ENCODE data around the gene NOL4.
"Not testable (repeated sequence)": the region's sequence is repeated elsewhere in the genome, so short reads cannot be mapped to it uniquely, and the experiment has no call there.

Gene NOL4, protein sequence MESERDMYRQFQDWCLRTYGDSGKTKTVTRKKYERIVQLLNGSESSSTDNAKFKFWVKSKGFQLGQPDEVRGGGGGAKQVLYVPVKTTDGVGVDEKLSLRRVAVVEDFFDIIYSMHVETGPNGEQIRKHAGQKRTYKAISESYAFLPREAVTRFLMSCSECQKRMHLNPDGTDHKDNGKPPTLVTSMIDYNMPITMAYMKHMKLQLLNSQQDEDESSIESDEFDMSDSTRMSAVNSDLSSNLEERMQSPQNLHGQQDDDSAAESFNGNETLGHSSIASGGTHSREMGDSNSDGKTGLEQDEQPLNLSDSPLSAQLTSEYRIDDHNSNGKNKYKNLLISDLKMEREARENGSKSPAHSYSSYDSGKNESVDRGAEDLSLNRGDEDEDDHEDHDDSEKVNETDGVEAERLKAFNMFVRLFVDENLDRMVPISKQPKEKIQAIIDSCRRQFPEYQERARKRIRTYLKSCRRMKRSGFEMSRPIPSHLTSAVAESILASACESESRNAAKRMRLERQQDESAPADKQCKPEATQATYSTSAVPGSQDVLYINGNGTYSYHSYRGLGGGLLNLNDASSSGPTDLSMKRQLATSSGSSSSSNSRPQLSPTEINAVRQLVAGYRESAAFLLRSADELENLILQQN

DNA sequence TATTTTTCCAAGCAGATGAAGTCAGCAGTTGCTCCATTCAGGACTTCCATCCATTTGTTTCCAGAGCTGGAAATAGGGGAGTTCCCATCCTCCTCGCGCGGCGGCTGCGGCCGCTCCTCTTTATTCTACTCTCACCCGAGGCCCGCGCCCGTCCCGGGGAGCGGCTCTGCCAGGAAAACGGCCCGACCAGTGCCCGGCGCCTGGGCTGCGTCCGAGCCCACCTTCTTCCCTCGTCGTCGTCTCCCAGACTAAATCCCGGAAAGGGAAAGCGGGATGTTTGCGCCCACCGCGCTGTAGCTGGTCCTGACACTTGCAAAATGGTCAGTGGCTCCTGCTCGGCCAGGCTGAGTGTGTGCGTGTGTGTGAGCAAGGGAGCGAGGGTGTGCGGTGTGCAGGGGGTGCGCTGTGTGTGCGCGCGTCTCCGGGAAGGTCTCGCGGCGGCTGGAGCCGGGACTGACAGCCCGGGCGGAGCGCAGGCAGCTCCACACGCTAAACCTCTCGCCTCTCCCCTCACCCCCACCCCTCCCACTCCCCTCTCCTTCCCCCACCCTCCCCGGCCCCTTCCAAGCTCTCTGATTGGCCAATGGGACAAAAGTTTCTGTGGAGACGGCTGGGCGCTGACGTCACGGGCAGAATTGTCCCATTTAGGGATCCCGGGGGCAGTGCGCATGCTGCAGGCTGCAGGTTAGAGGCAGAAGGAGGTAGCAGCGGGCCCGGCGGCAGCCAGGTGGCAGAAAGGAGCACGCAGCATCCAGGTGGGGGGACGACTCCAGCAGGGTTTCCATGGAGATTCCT, at the start of gene NOL4:
TSS of gene NOL4 (minus strand) at position 491 of the 795 bp plus-strand sequence. CDS start 1,660 bp downstream, outside the sequence.
- Mint-ChIP-seq H3K27ac (no peak within 1 kb of the TSS), H3K4me1 (ENCODE audit: low read depth) (no peaks in the 10 kb centered on the region), H3K9me3 (no peaks in the 10 kb centered on the region), H3K36me3 (ENCODE audit: low read depth) (no peaks in the 10 kb centered on the region), H3K4me3 (no peak within 1 kb of the TSS), H3K27me3 (ENCODE audit: low read depth) (peaks cover 51% of the 10 kb centered on the region)

DNA sequence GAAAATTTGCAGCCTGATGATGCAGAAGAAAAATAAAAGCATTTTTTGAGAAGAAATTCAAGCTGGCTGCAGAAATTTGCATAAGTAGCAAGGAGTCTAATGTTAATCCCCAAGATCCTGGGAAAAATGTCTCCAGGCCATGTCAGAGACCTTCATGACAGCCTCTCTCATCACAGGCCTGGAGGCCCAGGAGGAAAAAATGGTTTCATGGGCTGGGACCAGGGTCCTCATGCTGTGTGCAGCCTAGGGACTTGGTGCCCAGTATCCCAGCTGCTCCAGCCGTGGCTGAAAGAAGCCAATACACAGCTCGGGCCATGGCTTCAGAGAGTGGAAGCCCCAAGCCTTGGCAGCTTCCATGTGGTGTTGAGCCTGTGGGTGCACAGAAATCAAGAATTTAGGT, 41.3 kb upstream of the NOL4 start:
- not testable (repeated sequence) for H3K36me3 Mint-ChIP-seq (ENCODE audit: low read depth); H3K27ac Mint-ChIP-seq; H3K27me3 Mint-ChIP-seq (ENCODE audit: low read depth); H3K4me1 Mint-ChIP-seq (ENCODE audit: low read depth); H3K4me3 Mint-ChIP-seq
- H3K9me3 Mint-ChIP-seq: peaks cover 17% of the 10 kb centered on the region

DNA sequence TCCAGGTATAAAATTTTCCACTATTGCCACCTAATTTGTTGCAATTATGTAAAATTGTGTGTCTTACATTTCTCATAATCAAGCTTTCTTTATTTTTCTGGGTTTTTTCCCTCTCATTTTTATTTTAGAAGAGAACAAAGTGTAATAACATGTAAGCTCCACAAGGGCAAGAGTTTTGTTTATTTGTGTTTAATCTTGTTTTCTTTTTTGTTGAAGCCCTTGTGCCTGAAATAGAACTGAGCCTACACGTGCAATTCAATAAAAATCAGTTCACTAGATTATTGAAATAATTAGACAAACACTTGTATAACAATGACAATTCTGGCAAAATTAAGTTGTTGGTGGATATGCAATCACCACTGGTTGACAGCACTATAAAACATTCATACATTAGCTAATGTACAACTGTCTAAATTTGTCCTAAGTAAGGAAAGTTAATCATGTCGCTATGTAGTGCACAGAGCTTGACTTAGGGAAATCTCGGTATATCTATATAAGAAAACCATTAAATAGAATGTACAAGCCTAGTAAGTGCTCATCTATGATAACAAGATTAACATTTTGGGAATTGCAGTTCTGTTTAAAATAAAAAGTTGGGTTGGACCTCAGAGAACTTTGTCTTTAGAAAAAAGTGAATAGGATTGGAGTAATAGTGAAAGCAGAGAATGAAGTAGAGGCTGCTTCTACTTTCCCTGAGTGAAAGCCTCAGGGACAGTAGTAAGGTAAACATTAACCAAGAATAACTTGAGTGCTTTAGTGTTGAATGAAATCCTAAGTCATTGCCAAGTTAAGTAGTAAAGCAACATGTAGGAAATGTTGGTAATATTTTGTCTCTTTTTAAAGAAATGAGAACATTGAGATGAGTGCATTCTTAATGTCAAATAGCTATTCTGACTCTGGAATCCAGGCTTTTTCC, 37.4 kb upstream of the NOL4 start:
- Mint-ChIP-seq H3K27me3 (ENCODE audit: low read depth) (no peaks in the 10 kb centered on the region), H3K36me3 (ENCODE audit: low read depth) (no peaks in the 10 kb centered on the region), H3K9me3 (peaks cover 25% of the 10 kb centered on the region), H3K27ac (no peak overlapping the region), H3K4me1 (ENCODE audit: low read depth) (no peaks in the 10 kb centered on the region), H3K4me3 (no peak overlapping the region)

DNA sequence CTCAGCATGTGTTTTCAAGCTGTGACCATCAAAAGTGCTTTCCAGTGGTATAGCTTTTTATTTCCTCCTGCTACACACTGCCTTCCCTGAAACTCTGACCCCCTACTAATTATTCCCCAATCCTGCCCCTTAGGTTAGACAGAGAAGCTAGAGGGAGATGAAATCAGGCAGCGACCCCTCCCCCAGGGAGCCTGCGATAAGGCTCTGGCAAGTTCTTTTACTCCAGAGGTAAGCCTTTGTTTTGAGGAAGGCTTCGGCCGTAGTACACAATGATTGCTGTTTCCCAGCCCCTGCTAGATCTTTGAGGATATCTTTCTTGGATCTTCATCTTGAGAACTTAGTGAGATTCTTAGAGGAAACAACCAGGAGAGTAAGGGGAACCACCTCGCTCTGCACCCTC, 33.5 kb upstream of the NOL4 start:
- Mint-ChIP-seq H3K36me3 (ENCODE audit: low read depth) (no peaks in the 10 kb centered on the region), H3K9me3 (peaks cover 16% of the 10 kb centered on the region), H3K4me3 (no peak overlapping the region), H3K4me1 (ENCODE audit: low read depth) (no peaks in the 10 kb centered on the region), H3K27me3 (ENCODE audit: low read depth) (no peaks in the 10 kb centered on the region), H3K27ac (no peak overlapping the region)

DNA sequence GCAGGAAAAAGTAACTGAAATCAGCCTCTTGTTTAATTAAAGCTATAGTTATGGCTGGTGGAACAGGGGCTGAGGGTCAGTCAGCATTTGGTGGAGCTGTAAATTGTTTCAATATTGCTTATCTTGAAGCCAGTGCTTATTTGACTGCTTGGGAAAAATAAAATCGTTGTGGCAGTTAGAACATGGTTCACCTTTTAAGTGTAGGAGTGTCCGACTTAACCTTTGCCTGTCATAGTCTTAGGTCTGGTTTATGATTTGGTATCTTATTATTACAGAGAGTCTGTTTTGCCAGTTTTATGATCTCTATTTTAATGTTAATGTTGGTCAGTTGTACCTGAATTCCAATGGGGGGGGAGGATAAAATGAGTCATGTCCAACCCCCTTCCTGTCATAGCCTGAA, 27.2 kb upstream of the NOL4 start:
- no peaks in the 10 kb centered on the region for H3K27me3 Mint-ChIP-seq (ENCODE audit: low read depth)
- H3K4me3 Mint-ChIP-seq: no peak overlapping the region
- H3K9me3 Mint-ChIP-seq: peaks cover 8% of the 10 kb centered on the region
- no peaks in the 10 kb centered on the region for H3K4me1 Mint-ChIP-seq (ENCODE audit: low read depth)
- H3K36me3 Mint-ChIP-seq (ENCODE audit: low read depth): no peaks in the 10 kb centered on the region
- H3K27ac Mint-ChIP-seq: no peak overlapping the region

DNA sequence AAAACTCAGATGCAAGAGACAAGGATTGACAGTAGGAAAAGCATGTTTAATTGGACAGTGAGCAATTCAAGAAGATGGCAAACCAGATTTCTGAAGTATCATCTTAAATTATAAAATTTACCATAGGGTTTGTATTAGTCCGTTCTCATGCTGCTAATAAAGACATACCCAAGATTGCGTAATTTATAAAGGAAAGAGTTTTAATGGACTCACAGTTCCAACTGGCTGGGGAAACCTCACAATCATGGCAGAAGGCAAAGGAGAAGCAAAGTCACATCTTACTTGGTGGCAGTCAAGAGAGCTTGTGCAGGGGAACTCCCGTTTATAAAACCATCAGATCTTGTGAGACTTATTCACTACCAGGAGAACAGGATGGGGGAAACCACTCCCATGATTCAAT, 24.0 kb upstream of the NOL4 start:
- H3K4me1 Mint-ChIP-seq (ENCODE audit: low read depth): no peaks in the 10 kb centered on the region
- H3K4me3 Mint-ChIP-seq: no peak overlapping the region
- no peaks in the 10 kb centered on the region for H3K27me3 Mint-ChIP-seq (ENCODE audit: low read depth)
- H3K36me3 Mint-ChIP-seq (ENCODE audit: low read depth): no peaks in the 10 kb centered on the region
- H3K27ac Mint-ChIP-seq: no peak overlapping the region
- H3K9me3 Mint-ChIP-seq: peaks cover 19% of the 10 kb centered on the region

DNA sequence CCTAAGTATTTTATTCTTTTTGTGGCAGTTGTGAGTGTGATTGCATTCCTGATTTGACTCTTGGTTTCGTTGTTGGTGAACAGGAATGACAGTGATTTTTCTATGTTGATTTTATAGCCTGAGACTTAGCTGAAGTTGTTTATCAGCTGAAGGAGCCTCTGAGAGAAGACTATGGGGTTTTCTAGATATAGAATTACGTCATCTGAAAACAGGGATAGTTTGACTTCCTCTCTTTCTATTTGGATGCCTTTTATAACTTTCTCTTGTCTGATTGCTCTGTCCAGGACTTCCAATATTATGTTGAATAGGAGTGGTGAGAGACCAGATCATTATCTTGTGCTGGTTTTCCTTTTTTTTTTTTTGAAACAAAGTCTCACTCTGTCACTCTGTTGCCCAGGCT, 18.0 kb upstream of the NOL4 start:
- Mint-ChIP-seq H3K4me1 (ENCODE audit: low read depth) (no peaks in the 10 kb centered on the region), H3K9me3 (peaks cover 24% of the 10 kb centered on the region), H3K36me3 (ENCODE audit: low read depth) (no peaks in the 10 kb centered on the region), H3K27me3 (ENCODE audit: low read depth) (no peaks in the 10 kb centered on the region), H3K4me3 (no peak overlapping the region), H3K27ac (no peak overlapping the region)

DNA sequence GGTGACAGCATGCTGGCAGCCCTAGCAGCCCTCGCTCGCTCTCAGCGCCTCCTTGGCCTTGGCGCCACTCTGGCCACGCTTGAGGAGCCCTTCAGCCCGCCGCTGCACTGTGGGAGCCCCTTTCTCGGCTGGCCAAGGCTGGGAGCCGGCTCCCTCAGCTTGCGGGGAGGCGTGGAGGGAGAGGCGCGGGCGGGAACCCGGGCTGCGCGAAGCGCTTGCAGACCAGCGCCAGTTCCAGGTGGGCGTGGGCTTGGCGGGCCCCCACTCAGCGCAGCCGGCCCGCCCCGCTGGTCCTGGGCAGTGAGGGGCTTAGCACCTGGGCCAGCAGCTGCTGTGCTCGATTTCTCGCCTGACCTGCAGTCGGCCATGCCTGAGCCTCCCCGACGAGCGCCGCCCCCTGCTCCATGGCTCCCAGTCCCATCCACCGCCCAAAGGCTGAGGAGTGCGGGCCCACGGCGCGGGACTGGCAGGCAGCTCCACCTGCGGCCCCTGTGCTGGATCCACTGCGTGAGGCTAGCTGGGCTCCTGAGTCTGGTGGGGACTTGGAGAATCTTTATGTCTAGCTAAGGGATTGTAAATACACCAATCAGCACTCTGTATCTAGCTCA, 9.2 kb upstream of the NOL4 start:
- not testable (repeated sequence) for H3K36me3 Mint-ChIP-seq (ENCODE audit: low read depth)

DNA sequence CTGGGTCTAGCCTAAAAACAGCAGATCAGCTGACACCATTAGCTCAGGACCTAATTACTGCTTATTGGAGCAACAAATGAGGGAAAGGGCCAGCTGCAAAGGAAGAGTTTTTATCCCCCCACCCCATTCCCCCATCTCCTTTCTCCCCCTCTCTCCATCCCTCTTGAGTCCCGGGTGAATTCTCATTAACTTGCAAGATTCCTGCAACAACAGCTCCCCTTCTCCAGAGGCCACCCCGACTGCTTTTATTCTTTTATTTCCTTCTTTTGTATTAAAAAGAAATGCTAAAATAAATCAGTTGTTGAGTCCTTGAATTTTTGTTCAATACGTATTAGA, 473 bp upstream of the NOL4 start:
- Mint-ChIP-seq H3K27me3 (ENCODE audit: low read depth) (peaks cover 45% of the 10 kb centered on the region), H3K4me3 (no peak overlapping the region), H3K27ac (no peak overlapping the region), H3K9me3 (no peaks in the 10 kb centered on the region), H3K4me1 (ENCODE audit: low read depth) (no peaks in the 10 kb centered on the region), H3K36me3 (ENCODE audit: low read depth) (no peaks in the 10 kb centered on the region)

More for the DNA sequence above, 9.2 kb upstream of the NOL4 start:
- H3K27ac Mint-ChIP-seq; H3K4me1 Mint-ChIP-seq (ENCODE audit: low read depth); H3K27me3 Mint-ChIP-seq (ENCODE audit: low read depth); H3K9me3 Mint-ChIP-seq; H3K4me3 Mint-ChIP-seq: not testable (repeated sequence)

DNA sequence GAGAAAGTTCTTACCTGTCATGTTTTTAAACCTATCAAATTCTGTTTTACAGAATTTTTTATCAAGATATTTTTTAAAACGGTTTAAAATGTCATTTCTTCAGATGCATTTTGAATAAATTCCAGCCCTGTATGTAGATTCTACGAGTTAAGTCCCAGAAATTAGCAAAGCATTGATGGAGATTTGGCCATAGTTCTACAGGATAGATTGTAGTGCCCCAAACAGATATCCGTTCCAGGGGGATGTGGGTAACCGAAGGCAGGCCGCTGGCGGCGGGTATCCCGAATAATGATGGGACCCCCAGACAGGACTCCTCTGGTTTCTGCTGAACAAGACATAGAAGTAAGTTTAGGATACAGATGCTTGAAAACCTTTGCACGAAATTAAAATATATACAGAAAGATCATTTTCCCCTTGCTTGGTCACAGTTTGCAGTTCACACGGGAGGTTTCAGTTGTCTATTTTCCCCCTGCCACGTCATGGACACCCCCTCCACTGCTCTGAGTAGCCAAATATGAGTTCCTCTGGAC, 755 bp downstream of the NOL4 start:
- H3K36me3 Mint-ChIP-seq (ENCODE audit: low read depth): no peaks in the 10 kb centered on the region
- no peaks in the 10 kb centered on the region for H3K9me3 Mint-ChIP-seq
- H3K4me3 Mint-ChIP-seq: no peak overlapping the region
- H3K27me3 Mint-ChIP-seq (ENCODE audit: low read depth): peaks cover 51% of the 10 kb centered on the region
- H3K27ac Mint-ChIP-seq: no peak overlapping the region
- H3K4me1 Mint-ChIP-seq (ENCODE audit: low read depth): no peaks in the 10 kb centered on the region

DNA sequence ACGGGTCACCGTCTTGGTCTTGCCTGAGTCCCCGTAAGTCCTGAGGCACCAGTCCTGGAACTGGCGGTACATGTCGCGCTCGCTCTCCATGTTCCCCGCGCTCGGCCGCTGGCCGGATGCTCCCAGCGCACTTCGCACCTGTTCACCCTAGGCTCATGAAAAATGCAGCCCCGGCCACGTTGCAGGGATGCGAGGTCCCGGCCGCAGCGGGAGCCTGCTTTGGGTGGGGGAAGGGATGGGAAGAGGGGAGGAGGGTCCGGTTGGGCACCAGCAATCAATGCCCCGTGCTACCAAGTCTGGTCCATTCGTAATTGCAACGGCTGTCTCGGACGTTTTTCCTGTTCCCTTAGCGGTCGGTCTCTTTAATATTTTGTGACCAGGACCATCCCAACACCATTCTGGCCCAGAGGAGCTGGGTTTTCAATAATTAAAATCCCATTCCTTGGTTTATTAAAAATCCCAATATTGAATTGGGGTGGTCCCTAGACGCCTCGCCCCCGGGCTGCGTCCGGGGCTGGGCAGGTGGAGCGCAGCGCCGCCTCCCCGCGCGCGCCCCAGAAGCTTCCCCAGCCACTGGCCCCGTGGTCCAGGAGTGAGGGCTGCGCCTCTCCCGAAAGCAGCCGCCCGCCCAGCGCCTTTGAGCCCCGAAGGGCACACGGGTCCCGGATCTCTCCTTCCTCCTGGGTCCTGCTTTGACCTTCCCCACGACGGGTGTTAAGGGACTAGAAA, 1.4 kb downstream of the NOL4 start:
- Mint-ChIP-seq H3K27ac (no peak overlapping the region), H3K4me3 (no peak overlapping the region), H3K36me3 (ENCODE audit: low read depth) (no peaks in the 10 kb centered on the region), H3K9me3 (no peaks in the 10 kb centered on the region), H3K27me3 (ENCODE audit: low read depth) (peaks cover 51% of the 10 kb centered on the region), H3K4me1 (ENCODE audit: low read depth) (no peaks in the 10 kb centered on the region)

DNA sequence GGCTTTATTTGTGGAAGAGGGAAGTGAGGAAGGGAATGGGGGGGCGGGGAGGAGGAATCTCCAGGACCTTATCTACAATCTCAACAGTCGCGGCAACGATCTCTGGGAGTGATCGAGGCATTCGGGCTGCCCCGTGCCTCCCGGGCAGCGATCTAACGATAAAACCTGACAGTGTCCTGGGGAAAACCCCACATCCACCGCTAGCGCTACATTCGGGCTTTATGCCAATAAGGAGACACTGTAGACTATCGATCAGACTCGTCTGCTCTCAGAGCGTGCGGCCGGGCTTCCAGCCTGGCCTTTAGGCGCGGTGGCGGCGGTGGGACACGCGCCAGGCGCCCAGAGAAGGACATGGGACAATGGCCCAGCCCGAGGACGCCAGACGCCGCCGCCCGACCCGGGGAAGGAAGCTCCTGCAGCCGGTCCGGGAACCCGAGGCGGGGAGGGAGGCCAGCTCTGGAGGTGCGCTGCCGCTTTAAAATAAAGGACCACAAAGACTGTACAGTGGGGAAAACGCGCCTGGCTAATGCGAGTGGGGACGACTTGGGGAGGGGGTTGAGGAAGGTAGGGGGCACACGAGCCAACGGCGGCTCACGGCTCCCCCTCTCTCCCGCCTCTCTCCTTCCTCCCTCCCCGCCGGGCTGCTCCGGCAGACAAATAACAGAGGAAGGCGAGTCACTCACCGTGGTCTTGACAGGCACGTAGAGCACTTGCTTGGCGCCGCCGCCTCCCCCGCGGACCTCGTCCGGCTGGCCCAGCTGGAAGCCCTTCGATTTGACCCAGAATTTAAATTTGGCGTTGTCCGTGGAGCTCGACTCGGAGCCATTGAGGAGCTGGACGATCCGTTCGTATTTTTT, 2.2 kb downstream of the NOL4 start:
- H3K36me3 Mint-ChIP-seq (ENCODE audit: low read depth): no peaks in the 10 kb centered on the region
- H3K27me3 Mint-ChIP-seq (ENCODE audit: low read depth): peaks cover 51% of the 10 kb centered on the region
- H3K4me3 Mint-ChIP-seq: no peak overlapping the region
- H3K9me3 Mint-ChIP-seq: no peaks in the 10 kb centered on the region
- no peak overlapping the region for H3K27ac Mint-ChIP-seq
- no peaks in the 10 kb centered on the region for H3K4me1 Mint-ChIP-seq (ENCODE audit: low read depth)

DNA sequence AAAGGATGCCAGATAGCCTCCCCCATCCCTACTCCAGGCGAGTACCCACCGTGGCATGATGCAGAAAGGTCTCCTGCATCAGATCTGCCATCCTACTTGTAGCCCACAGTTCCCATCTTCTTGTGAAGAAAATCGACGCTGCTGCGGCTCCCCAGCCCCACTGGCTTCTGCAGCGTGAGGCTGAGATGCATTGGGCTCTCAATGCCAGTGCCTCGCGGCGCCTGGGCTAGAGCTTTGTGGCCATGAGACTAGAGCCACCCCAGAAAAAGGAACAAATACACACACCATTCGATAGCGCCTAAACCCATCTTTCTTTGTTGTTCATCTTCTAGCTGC, 2.8 kb downstream of the NOL4 start:
- no peaks in the 10 kb centered on the region for H3K9me3 Mint-ChIP-seq
- peaks cover 51% of the 10 kb centered on the region for H3K27me3 Mint-ChIP-seq (ENCODE audit: low read depth)
- H3K27ac Mint-ChIP-seq: no peak overlapping the region
- no peaks in the 10 kb centered on the region for H3K4me1 Mint-ChIP-seq (ENCODE audit: low read depth)
- H3K36me3 Mint-ChIP-seq (ENCODE audit: low read depth): no peaks in the 10 kb centered on the region
- H3K4me3 Mint-ChIP-seq: no peak overlapping the region

All from T-helper 1 cell treated with Interleukin-12 subunit alpha and Interleukin-12 subunit beta and Interleukin-4 antibody, amounts not matched to agents 30 μg/mL and 1 μg/mL, for 36 hours (primary cell).